T47D (cell line): ENCODE data around the gene DAP.
"Not testable (repeated sequence)": the region's sequence is repeated elsewhere in the genome, so short reads cannot be mapped to it uniquely, and the experiment has no call there.

Experiments
- DNase-seq, 2 experiments: peaks; one replicate each; pipeline versions ENCODE4 v3.0.0 to v3.0.0-alpha.2; 2011 to 2012; ENCODE audit warnings: low read depth in 1 of 2, low spot score in 1 of 2
- JUND ChIP-seq: IDR thresholded peaks from 2 replicates; pipeline ENCODE4 v1.6.1; 2012; ENCODE audit warnings: low read depth
- in situ Hi-C: cut with HindIII; loops from 2 replicates; pipeline ENCODE4 v1.10.0; 2016; ENCODE audit warnings: low sequenced_read_pairs, low pct_unique_long_range_greater_than_20kb

DAP gene

DNA sequence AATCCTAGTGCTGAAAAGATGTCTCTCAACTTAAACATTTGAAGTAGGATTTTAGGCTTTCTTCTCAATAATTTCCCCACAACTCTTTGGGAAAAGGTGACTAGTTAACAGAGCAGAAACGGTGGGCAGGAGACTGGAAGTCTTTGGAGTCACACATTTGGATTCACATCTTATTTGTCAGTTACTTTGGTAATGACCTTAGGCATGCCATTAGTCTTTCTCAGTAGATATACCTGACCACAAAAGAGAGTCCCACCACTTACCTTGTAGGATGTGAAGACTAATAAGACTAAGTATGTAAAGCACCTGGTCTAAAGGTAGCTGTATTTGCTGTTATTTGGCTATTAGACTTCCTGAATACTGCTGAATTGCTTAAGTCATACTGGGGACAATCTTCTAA, 35.4 kb downstream of the DAP start:
- DNase-seq: no peak
- in situ Hi-C loops: no loop called here
- TF ChIP-seq JUND: no peak

- no peak for DNase-seq
Measured at GRCh38 chr5:10724781-10725507, 36.1 kb downstream of the DAP start.

GRCh38 chr5:10723514-10723913, 37.5 kb downstream of the DAP start:
- in situ Hi-C loops: no loop called here
- DNase-seq: no peak
- TF ChIP-seq JUND: no peak

More at GRCh38 chr5:10724781-10725507, 36.1 kb downstream of the DAP start:
- in situ Hi-C loops: no loop called here
- TF ChIP-seq JUND: no peak

GRCh38 chr5:10720766-10721165, 40.3 kb downstream of the DAP start:
- in situ Hi-C loops, DNase-seq: not testable (repeated sequence)

DNA sequence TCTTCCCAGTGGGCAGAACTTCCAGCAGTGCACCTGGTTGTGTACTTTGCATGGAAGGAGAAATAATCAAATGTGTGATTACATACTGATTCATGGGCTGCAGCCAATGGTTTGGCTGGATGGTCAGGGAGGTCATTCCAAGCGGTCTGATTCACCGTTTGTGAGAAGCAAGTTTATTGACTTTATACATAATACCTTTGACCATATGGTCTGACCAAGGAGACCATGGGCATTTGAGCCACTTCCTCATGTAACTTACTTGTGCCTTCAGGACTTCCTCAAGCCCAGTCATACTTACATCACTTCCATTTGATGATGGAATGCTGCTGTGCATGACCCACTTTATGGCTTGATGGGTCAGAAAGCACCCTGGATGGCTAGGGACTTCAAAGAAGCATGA, 41.1 kb downstream of the DAP start:
- no peak for TF ChIP-seq JUND
- in situ Hi-C loops: no loop called here
- DNase-seq: no peak

DNA sequence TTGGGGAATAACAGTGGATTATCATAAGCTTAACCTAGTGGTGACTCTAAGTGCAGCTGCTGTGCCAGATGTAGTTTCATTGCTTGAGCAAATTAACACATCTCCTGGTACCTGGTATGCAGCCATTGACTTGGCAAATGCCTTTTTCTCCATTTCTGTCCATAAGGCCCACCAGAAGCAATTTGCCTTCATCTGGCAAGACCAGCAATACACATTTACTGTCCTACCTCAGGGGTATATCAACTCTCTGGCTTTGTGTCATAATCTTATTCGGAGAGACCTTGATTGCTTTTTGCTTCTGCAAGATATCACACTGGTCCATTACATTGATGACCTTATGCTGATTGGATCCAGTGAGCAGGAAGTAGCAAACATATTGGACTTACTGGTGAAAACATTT, 42.4 kb downstream of the DAP start:
- DNase-seq, in situ Hi-C loops: not testable (repeated sequence)

GRCh38 chr5:10716825-10717224, 44.2 kb downstream of the DAP start:
- in situ Hi-C loops, DNase-seq: not testable (repeated sequence)

DNA sequence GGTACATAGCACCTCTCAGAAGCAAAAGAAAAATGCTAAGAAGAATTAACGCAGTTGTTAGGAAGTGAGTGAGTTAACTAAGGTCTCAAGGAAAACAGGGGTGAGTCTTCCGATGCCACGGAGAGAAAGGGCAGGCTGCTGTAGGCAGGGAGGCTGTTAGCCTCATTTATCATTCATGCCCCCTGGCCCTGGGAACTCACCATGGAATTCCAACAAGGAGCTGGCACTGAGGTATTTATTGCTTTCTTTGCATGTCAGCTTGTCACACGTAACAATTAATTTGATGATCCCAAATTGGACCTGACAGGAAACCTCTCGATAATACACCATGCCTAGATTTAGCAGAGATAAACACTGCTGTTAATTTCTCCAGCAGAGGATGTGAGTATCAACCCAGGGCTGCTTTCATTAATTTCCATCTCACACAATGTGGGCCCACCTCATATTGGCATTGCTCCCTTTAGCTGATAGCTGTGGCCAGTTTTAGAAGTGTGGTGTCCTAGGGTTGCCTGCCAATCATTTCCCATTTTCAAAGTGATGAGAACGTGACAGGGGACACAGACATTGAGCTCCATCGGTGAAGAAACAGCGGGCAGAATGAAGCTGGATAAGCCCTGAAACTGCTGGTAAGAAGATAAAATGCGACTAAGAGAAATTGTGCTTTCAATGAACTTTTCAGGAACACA, 45.3 kb downstream of the DAP start:
- in situ Hi-C loops: no loop called here
- DNase-seq: no peak
- TF ChIP-seq JUND: no peak

GRCh38 chr5:10712574-10713366, 48.3 kb downstream of the DAP start:
- TF ChIP-seq JUND: no peak
- in situ Hi-C loops: no loop called here
- no peak for DNase-seq

DNA sequence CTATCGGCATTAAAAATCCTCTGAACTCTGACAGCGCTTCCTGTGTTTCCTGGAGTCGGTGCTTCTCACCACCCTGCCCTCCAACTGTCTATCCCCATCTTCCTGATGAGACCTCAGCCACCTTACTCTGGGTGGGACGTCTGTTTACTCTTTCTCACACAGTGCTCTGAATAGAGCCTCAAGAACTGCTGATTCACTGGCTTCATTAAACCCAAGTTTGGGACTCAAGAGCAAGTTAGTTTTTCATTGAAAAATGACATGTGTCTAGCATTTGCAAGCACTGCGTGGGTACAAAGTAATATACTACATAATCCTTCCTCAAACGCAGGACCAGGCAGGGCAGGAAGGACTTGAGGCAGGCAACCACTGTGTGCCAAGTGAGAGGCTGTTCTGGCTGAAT, 49.5 kb downstream of the DAP start:
- TF ChIP-seq JUND: no peak
- DNase-seq: no peak
- in situ Hi-C loops: no loop called here

DNA sequence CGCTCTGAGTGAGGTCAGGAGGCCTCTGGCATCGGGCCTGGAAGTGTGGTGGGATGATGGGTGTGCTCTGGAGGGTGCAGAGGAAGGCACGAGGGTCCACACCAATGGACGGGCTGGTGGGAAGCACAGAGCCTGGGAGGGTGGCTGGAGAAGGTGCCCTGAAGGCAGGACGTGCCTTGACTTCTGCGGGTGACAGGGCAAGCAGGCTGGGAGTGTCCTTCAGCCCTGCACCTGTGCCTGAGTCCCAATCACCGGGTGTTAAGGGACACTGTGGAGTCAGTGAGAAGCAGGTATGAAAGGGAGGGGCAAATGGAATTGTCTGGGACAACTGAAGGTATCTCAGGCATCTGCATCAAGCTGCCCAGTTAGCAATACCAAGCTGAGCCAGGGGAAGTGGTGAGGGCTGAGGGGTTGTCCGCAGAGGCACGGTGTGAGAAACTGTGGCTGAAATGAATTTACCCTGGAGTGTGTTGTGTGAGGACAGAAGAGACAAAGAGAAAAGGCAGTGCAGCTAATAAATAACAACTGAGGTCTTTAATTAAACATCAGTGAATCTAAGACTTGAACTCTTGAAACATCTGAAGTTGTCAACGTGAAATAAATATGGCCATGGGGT, 50.4 kb downstream of the DAP start:
- no peak for DNase-seq
- no peak for TF ChIP-seq JUND
- in situ Hi-C loops: no loop called here

- in situ Hi-C loops: no loop called here
- no peak for DNase-seq
- TF ChIP-seq JUND: no peak
Measured at GRCh38 chr5:10709933-10710332, 51.1 kb downstream of the DAP start.

DNA sequence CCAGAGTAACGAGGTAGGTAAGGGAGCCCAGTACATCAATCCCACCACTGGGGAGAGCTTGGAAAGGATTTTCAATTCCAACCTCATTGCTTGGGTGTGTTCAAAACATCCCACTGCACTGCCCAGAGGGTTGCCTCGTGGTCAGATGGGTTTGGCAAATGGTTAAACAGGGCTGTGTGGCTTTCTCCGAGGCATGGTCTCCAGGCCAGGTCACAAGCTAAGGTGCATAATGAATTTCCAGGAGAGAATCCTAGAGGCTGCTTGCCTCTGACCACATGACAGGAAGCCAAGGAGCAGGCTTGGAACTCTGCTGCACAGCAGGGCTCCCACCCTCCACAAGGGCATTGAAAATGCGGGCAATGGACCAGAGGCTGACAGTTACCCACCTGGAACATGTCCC, 51.6 kb downstream of the DAP start:
- TF ChIP-seq JUND: no peak
- DNase-seq: no peak
- in situ Hi-C loops: no loop called here
